Measurements from ENCODE around the gene ENTR1.

The ENTR1 gene

GRCh38 chr9:136383436-136383835, 27.0 kb downstream of the ENTR1 start (continued):
- TF ChIP-seq YY1 (tag by site-specific recombination; IDR thresholded peaks at IDR 0.05) = no peak
- TF ChIP-seq CTCF (tag by site-specific recombination; IDR thresholded peaks at IDR 0.05) = no peak
- no peak for TF ChIP-seq ZNF585B (tag by site-specific recombination; IDR thresholded peaks at IDR 0.05)
- TF ChIP-seq ZNF544 (tag by site-specific recombination; IDR thresholded peaks at IDR 0.05) = no peak
- TF ChIP-seq ZNF155 (tag by site-specific recombination; IDR thresholded peaks at IDR 0.05) = no peak
- TF ChIP-seq ZNF423 (tag by site-specific recombination; IDR thresholded peaks at IDR 0.05) = no peak
- no peak for TF ChIP-seq ZNF239 (tag by site-specific recombination; IDR thresholded peaks at IDR 0.05)
- no peak for TF ChIP-seq ZNF555 (tag by site-specific recombination; conservative IDR thresholded peaks at IDR 0.05)
- no peak for TF ChIP-seq ZFHX2 (tag by site-specific recombination; conservative IDR thresholded peaks at IDR 0.05)
- no peak for TF ChIP-seq ZSCAN30 (tag by site-specific recombination; IDR thresholded peaks at IDR 0.05)
- TF ChIP-seq ZNF776 (tag by site-specific recombination; IDR thresholded peaks at IDR 0.05; ENCODE audit: borderline replicate concordance) = no peak

DNA sequence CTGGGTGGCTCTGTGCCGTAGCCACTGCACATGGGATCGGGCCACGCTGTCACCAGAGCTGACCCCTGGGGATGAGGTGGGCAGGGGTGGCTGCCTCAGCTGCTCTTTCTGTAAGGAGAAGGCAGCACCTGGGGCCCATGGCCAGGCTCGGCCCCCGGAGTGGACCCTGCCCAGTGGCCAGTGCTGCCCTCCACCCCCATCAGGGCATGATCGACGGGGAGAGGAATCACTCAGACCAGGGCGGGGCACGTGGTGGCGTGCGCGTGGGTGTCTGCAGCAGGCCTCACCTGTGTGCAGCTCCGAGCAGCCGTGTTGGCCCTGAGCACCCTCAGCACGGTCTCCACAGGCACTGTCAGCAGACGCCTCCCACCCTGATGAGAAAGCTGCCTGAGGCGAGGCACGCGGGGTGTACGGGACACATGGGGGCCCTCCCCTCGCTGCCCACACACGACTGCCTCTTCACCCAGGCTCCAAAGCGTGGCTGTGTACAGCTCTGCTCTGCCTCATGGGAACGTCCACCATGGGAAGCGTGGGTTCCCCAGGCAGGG, 28.4 kb downstream of the ENTR1 start:
- Histone ChIP-seq H3K4me1 (ENCODE audit: control insufficient read depth, insufficient read depth, low read length) (no peaks in the 10 kb centered on the region), H3K36me3 (ENCODE audit: control insufficient read depth in 2 of 2, insufficient read depth in 1 of 2, low read length in 2 of 2) (peaks cover 13 to 95% of the 10 kb centered on the region in 2 experiments), H3K4me3 (ENCODE audit: low read depth, low read length) (no peak overlapping the region), H3K9me3 (ENCODE audit: control insufficient read depth, insufficient read depth, low read depth, low read length) (no peaks in the 10 kb centered on the region), H3K27ac (ENCODE audit: extremely low read depth, low read depth, low read length) (no peak overlapping the region)
- ChIA-PET CTCF (interaction anchor here (0.6 to 0.8 kb wide), 2 partner anchors 19 to 1603 kb away, joined by 3 to 4 read pairs; no protein-coding TSS in a partner anchor), POLR2A (interaction anchor here (0.8 to 2.0 kb wide), 2 partner anchors 17 to 19 kb away, joined by 3 to 11 read pairs; partner anchors contain the start of gene DNLZ)
- TF ChIP-seq ZFHX2 (tag by site-specific recombination; conservative IDR thresholded peaks at IDR 0.05) = peak; percentile 30; the same call in 1 of the 2 replicates
- TF ChIP-seq, protein P1, sequence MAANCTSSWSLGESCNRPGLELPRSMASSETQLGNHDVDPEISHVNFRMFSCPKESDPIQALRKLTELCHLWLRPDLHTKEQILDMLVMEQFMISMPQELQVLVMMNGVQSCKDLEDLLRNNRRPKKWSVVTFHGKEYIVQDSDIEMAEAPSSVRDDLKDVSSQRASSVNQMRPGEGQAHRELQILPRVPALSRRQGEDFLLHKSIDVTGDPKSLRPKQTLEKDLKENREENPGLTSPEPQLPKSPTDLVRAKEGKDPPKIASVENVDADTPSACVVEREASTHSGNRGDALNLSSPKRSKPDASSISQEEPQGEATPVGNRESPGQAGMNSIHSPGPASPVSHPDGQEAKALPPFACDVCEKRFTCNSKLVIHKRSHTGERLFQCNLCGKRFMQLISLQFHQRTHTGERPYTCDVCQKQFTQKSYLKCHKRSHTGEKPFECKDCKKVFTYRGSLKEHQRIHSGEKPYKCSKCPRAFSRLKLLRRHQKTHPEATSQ (tag by site-specific recombination; IDR thresholded peaks at IDR 0.05) = no peak
- TF ChIP-seq GLIS2 (tag by site-specific recombination; IDR thresholded peaks at IDR 0.05) = peak; percentile 27; the same call in 1 of the 2 replicates
- TF ChIP-seq ZNF530 (tag by site-specific recombination; IDR thresholded peaks at IDR 0.05; ENCODE audit: low read depth) = no peak
- no peak for TF ChIP-seq ZNF292 (tag by site-specific recombination; IDR thresholded peaks at IDR 0.05; ENCODE audit: borderline replicate concordance, low read depth)
- no peak for TF ChIP-seq ZNF785 (tag by site-specific recombination; IDR thresholded peaks at IDR 0.05)
- no peak for TF ChIP-seq TCF7L2 (IDR thresholded peaks at IDR 0.05; ENCODE audit: borderline replicate concordance, low read depth, low read length)
- TF ChIP-seq EGR2 (tag by site-specific recombination; IDR thresholded peaks at IDR 0.05; ENCODE audit: low read depth) = 0 out of 2 replicates have a peak, but pooled peaks have one; percentile 8
- TF ChIP-seq ZIC2 (tag by site-specific recombination; IDR thresholded peaks at IDR 0.05) = no peak

DNA sequence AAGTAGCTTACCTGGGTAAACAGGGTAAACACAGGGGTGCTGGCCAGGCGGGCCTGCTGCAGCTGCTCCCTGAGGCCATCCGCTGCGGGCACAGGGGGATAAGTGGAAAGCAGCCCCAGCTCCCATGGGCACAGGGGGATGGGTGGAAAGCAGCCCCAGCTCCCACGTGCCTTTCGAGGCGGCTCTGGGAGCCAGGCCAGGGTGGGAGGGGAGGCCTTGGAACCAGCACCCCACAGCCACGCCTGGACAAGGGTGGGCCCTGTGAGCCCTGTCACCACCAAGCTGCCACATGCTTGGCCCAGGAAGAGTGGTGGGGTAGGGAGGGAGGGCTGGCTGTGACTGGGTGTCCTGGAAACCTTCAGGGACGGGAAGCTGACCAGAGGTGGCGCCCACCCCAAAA, 29.1 kb downstream of the ENTR1 start:
- no peaks in the 10 kb centered on the region for H3K4me1 ChIP-seq (ENCODE audit: control insufficient read depth, insufficient read depth, low read length)
- ChIA-PET POLR2A (interaction anchor here (2.0 kb wide), 1 partner anchor 18 kb away, joined by 11 read pairs; the partner anchor contains the start of gene DNLZ), CTCF (no interaction called here)

More for the DNA sequence above, 29.1 kb downstream of the ENTR1 start:
- TF ChIP-seq ZNF521 (tag by site-specific recombination; IDR thresholded peaks at IDR 0.05) = no peak
- Histone ChIP-seq H3K27ac (ENCODE audit: extremely low read depth, low read depth, low read length) (no peak overlapping the region), H3K9me3 (ENCODE audit: control insufficient read depth, insufficient read depth, low read depth, low read length) (no peaks in the 10 kb centered on the region), H3K4me3 (ENCODE audit: low read depth, low read length) (no peak overlapping the region), H3K36me3 (ENCODE audit: control insufficient read depth in 2 of 2, insufficient read depth in 1 of 2, low read length in 2 of 2) (peaks cover 13 to 98% of the 10 kb centered on the region in 2 experiments)

Data from HEK293 (cell line).